HUES64 (cell line): ENCODE data around the gene TBC1D1.
A peak's percentile ranks its signal among the peaks of the same experiment; 100 is the strongest.

ENCODE experiments used
- H3K27ac ChIP-seq: 2 replicates; pipeline ENCODE4 v1.7.0; 2013; ENCODE audit warnings: low read depth, low read length, inconsistent platforms
- H3K27me3 ChIP-seq: 2 replicates; pipeline ENCODE4 v1.6.1; 2013; ENCODE audit warnings: mild to moderate bottlenecking, low read length; ENCODE audit not compliant: insufficient read depth
- H3K36me3 ChIP-seq: 2 replicates; pipeline ENCODE4 v1.6.1; 2013; ENCODE audit warnings: mild to moderate bottlenecking, low read length; ENCODE audit not compliant: insufficient read depth
- H3K4me1 ChIP-seq: 2 replicates; pipeline ENCODE4 v1.6.1; 2013; ENCODE audit warnings: mild to moderate bottlenecking, low read length, moderate library complexity; ENCODE audit not compliant: insufficient read depth
- H3K4me3 ChIP-seq: 2 replicates; pipeline ENCODE4 v1.5.1; 2013; ENCODE audit warnings: mild to moderate bottlenecking, low read length, moderate library complexity
- H3K9ac ChIP-seq: 2 replicates; pipeline ENCODE4 v1.6.1; 2013; ENCODE audit warnings: mild to moderate bottlenecking, low read depth, low read length
- H3K9me3 ChIP-seq: 2 replicates; pipeline ENCODE4 v1.6.1; 2013; ENCODE audit warnings: low read depth, low read length; ENCODE audit not compliant: insufficient read depth
- WGBS: fragments of 150-250, 120-280 bp; methylation state at CpG from one replicate; pipeline ENCODE4 v1.1.7; 2013; ENCODE audit warnings: missing lambda C conversion rate; 5-methylcytosine and 5-hydroxymethylcytosine counted together

TBC1D1 gene

GRCh38 chr4:38077791-38078489, 187.1 kb downstream of the TBC1D1 start:
- Histone ChIP-seq H3K36me3 (peaks cover 6% of the 10 kb centered on the region), H3K4me3 (no peak overlapping the region), H3K9me3 (no peaks in the 10 kb centered on the region), H3K9ac (no peak overlapping the region), H3K4me1 (no peaks in the 10 kb centered on the region), H3K27ac (no peak overlapping the region), H3K27me3 (no peaks in the 10 kb centered on the region)
- WGBS: 86% methylated on average over 12 of the region's 12 CpGs

- Histone ChIP-seq H3K9me3 (no peaks in the 10 kb centered on the region), H3K9ac (no peak overlapping the region), H3K27me3 (no peaks in the 10 kb centered on the region), H3K27ac (no peak overlapping the region), H3K4me1 (no peaks in the 10 kb centered on the region), H3K4me3 (no peak overlapping the region), H3K36me3 (peaks cover 3% of the 10 kb centered on the region; the same call in 1 of the 2 replicates)
- 80% methylated on average over 7 of the region's 7 CpGs for WGBS
Observed at GRCh38 chr4:38078590-38079421, 187.9 kb downstream of the TBC1D1 start.

- no peaks in the 10 kb centered on the region for H3K27me3 ChIP-seq
- H3K9me3 ChIP-seq: no peaks in the 10 kb centered on the region
- no peak overlapping the region for H3K9ac ChIP-seq
- WGBS: 95% methylated on average over 14 of the region's 14 CpGs
- peaks cover 7% of the 10 kb centered on the region; the same call in 1 of the 2 replicates for H3K36me3 ChIP-seq
- no peak overlapping the region for H3K4me3 ChIP-seq
- H3K4me1 ChIP-seq: peaks cover 3% of the 10 kb centered on the region; the same call in 1 of the 2 replicates
- no peak overlapping the region for H3K27ac ChIP-seq
Observed at GRCh38 chr4:38080061-38080974, 189.4 kb downstream of the TBC1D1 start.

GRCh38 chr4:38082021-38082420, 191.1 kb downstream of the TBC1D1 start:
- H3K27ac ChIP-seq: no peak overlapping the region
- H3K4me1 ChIP-seq: peaks cover 20% of the 10 kb centered on the region
- WGBS: over 99% methylated on average over 6 of the region's 6 CpGs
- H3K36me3 ChIP-seq: peaks cover 7% of the 10 kb centered on the region; the same call in 1 of the 2 replicates
- H3K9me3 ChIP-seq: no peaks in the 10 kb centered on the region
- H3K27me3 ChIP-seq: no peaks in the 10 kb centered on the region
- no peak overlapping the region for H3K4me3 ChIP-seq
- H3K9ac ChIP-seq: no peak overlapping the region

GRCh38 chr4:38082424-38083385, 191.8 kb downstream of the TBC1D1 start:
- WGBS: 91% methylated on average over 11 of the region's 11 CpGs

GRCh38 chr4:38084877-38085711, 194.2 kb downstream of the TBC1D1 start:
- H3K9ac ChIP-seq: no peak overlapping the region
- H3K36me3 ChIP-seq: peaks cover 9% of the 10 kb centered on the region
- H3K4me3 ChIP-seq: no peak overlapping the region
- H3K27ac ChIP-seq: no peak overlapping the region
- H3K9me3 ChIP-seq: no peaks in the 10 kb centered on the region
- peaks cover 31% of the 10 kb centered on the region for H3K4me1 ChIP-seq
- H3K27me3 ChIP-seq: no peaks in the 10 kb centered on the region
- 95% methylated on average over 12 of the region's 13 CpGs for WGBS

More at GRCh38 chr4:38082424-38083385, 191.8 kb downstream of the TBC1D1 start:
- H3K27ac ChIP-seq: no peak overlapping the region
- no peaks in the 10 kb centered on the region for H3K27me3 ChIP-seq
- H3K4me1 ChIP-seq: peaks cover 22% of the 10 kb centered on the region
- no peak overlapping the region for H3K4me3 ChIP-seq
- H3K36me3 ChIP-seq: peaks cover 7% of the 10 kb centered on the region; the same call in 1 of the 2 replicates
- no peaks in the 10 kb centered on the region for H3K9me3 ChIP-seq
- H3K9ac ChIP-seq: no peak overlapping the region

- Histone ChIP-seq H3K36me3 (peaks cover 15% of the 10 kb centered on the region), H3K9ac (no peak overlapping the region), H3K27ac (no peak overlapping the region), H3K27me3 (no peaks in the 10 kb centered on the region), H3K4me1 (peaks cover 31% of the 10 kb centered on the region), H3K9me3 (no peaks in the 10 kb centered on the region), H3K4me3 (no peak overlapping the region)
- 85% methylated on average over 4 of the region's 4 CpGs for WGBS
Observed at GRCh38 chr4:38085751-38086150, 194.9 kb downstream of the TBC1D1 start.

- Histone ChIP-seq H3K36me3 (peaks cover 21% of the 10 kb centered on the region), H3K27me3 (no peaks in the 10 kb centered on the region), H3K9ac (no peak overlapping the region), H3K9me3 (no peaks in the 10 kb centered on the region), H3K27ac (peak overlapping the region; percentile 56; the same call in 1 of the 2 replicates), H3K4me1 (peaks cover 31% of the 10 kb centered on the region), H3K4me3 (no peak overlapping the region)
- 65% methylated on average over 9 of the region's 9 CpGs for WGBS
Observed at GRCh38 chr4:38086151-38086848, 195.4 kb downstream of the TBC1D1 start.

GRCh38 chr4:38086849-38087226, 196.0 kb downstream of the TBC1D1 start:
- H3K4me1 ChIP-seq: peaks cover 31% of the 10 kb centered on the region
- peaks cover 26% of the 10 kb centered on the region for H3K36me3 ChIP-seq
- H3K9ac ChIP-seq: no peak overlapping the region
- H3K27ac ChIP-seq: peak overlapping the region; percentile 56; the same call in 1 of the 2 replicates
- no peaks in the 10 kb centered on the region for H3K27me3 ChIP-seq
- H3K4me3 ChIP-seq: no peak overlapping the region
- H3K9me3 ChIP-seq: no peaks in the 10 kb centered on the region
- WGBS: 71% methylated on average over 2 of the region's 2 CpGs
